ENCODE results near the gene MROH8.
A peak's percentile ranks its signal among the peaks of the same experiment; 100 is the strongest.

MROH8 gene

GRCh38 chr20:37102571-37102970 is 76.8 kb downstream of the MROH8 start:
- Histone ChIP-seq H3K27ac (no peak overlapping the region), H3K4me1 (ENCODE audit: low read depth, poor library complexity, severe bottlenecking) (no peaks in the 10 kb centered on the region), H4K20me1 (ENCODE audit: insufficient read depth) (no peaks in the 10 kb centered on the region), H3K4me2 (no peak overlapping the region), H3K27me3 (ENCODE audit: insufficient read depth, low read depth) (no peaks in the 10 kb centered on the region), H3K36me3 (ENCODE audit: insufficient read depth) (no peaks in the 10 kb centered on the region), H3K9ac (no peak overlapping the region), H3K79me2 (ENCODE audit: insufficient read depth, low read depth) (no peaks in the 10 kb centered on the region), H3K4me3 (IDR thresholded peaks at IDR 0.05; ENCODE audit: insufficient read depth, low read depth, low read length) (no peak overlapping the region), H2AFZ (ENCODE audit: low read depth) (no peak overlapping the region)
- TF ChIP-seq, protein P1, sequence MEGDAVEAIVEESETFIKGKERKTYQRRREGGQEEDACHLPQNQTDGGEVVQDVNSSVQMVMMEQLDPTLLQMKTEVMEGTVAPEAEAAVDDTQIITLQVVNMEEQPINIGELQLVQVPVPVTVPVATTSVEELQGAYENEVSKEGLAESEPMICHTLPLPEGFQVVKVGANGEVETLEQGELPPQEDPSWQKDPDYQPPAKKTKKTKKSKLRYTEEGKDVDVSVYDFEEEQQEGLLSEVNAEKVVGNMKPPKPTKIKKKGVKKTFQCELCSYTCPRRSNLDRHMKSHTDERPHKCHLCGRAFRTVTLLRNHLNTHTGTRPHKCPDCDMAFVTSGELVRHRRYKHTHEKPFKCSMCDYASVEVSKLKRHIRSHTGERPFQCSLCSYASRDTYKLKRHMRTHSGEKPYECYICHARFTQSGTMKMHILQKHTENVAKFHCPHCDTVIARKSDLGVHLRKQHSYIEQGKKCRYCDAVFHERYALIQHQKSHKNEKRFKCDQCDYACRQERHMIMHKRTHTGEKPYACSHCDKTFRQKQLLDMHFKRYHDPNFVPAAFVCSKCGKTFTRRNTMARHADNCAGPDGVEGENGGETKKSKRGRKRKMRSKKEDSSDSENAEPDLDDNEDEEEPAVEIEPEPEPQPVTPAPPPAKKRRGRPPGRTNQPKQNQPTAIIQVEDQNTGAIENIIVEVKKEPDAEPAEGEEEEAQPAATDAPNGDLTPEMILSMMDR (conservative IDR thresholded peaks at IDR 0.05; ENCODE audit: low read depth, low read length): no peak

DNA sequence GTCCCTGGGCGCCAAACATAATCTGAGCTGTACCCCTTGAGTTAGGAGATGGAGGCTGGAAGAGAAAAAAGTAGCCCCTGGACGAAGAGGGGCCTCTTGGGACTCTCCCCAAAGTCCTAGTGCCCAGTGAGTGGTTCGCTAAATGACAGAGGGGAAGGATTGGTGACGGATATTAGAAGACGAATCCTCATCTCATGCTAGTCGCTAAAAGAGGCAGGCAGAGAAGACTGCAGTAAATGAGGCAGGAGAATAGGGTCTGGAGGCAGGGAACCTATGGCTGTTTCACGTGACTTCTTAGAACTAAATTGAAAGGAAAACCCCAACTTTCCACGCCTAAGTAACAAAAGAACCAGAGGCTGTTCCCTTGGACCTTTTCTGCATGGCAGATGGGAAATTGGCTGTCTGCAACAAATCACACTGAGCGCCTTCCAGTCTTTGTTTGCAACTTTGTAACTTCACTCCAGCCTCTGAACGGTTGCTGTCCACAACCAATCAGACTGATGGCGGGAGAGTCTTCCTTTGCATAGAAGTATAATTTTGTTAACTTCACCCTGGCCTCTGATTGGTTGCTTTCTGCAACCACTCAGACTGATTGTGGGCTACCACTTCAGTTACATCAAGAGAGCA is 82.8 kb downstream of the MROH8 start:
- peak overlapping the region; percentile 94 for H3K4me2 ChIP-seq
- no peaks in the 10 kb centered on the region for H3K36me3 ChIP-seq (ENCODE audit: insufficient read depth)
- H3K4me1 ChIP-seq (ENCODE audit: low read depth, poor library complexity, severe bottlenecking): peaks cover 19% of the 10 kb centered on the region
- TF ChIP-seq, protein P1 (conservative IDR thresholded peaks at IDR 0.05; ENCODE audit: low read depth, low read length): peak; percentile 20
- H2AFZ ChIP-seq (ENCODE audit: low read depth): peak overlapping the region; percentile 98
- H3K27me3 ChIP-seq (ENCODE audit: insufficient read depth, low read depth): no peaks in the 10 kb centered on the region
- peak overlapping the region; percentile 92 for H3K27ac ChIP-seq
- H4K20me1 ChIP-seq (ENCODE audit: insufficient read depth): no peaks in the 10 kb centered on the region
- peaks cover 41% of the 10 kb centered on the region for H3K79me2 ChIP-seq (ENCODE audit: insufficient read depth, low read depth)
- peak overlapping the region; percentile 99 for H3K9ac ChIP-seq
- H3K4me3 ChIP-seq (IDR thresholded peaks at IDR 0.05; ENCODE audit: insufficient read depth, low read depth, low read length): no peak overlapping the region

DNA sequence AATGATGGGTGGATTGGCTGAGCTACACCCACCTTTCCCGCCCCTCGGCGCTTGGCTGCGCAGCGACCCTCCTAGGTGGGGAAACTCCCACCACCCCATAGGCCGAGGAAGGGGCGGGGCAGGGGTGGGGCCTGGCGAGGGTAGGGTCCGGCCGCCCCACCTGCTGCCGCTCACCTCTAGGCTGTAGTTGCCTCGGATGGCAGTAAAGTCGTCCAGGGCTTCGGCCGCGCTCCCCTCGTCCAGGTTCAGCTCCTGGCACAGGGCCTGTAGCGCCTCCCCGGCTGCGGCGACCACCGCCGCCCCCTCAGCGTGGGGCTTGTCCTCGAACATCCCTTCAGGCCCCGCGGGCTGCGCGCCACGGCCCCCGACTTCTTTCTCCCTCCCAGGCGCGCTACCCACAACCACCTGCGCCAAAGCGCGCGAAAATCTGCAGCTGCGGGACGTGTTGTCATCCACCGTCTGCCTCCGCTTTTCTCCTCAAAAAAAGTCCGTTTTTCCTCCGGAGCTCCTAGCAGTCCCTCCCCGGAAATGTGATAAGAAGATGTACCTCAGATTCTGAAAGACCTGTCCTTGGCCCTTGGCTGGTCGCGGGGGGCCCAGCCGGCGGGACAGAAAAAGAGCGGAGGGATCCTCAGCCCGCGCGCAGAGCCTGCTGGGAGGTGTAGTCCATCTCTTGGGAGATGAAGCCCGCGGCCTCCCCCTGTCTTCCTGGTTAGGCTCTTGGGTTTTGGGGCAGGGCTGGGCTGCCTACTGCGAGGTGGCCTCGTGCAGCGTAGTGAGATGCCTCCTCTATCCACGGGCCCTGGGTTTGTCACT is 83.5 kb downstream of the MROH8 start, which contains the start of gene RBL1:
TSS of gene RBL1 (minus strand) at position 399 of the 816 bp plus-strand sequence. CDS start at position 330, 69 bp downstream.
- Histone ChIP-seq H3K27me3 (ENCODE audit: insufficient read depth, low read depth) (no peaks in the 10 kb centered on the region), H3K4me2 (peak within 1 kb of the TSS; percentile 94), H3K79me2 (ENCODE audit: insufficient read depth, low read depth) (peaks cover 48% of the 10 kb centered on the region), H4K20me1 (ENCODE audit: insufficient read depth) (no peaks in the 10 kb centered on the region), H3K4me3 (IDR thresholded peaks at IDR 0.05; ENCODE audit: insufficient read depth, low read depth, low read length) (no peak within 1 kb of the TSS), H3K27ac (peak within 1 kb of the TSS; percentile 92), H3K36me3 (ENCODE audit: insufficient read depth) (no peaks in the 10 kb centered on the region), H3K9ac (peak within 1 kb of the TSS; percentile 99), H3K4me1 (ENCODE audit: low read depth, poor library complexity, severe bottlenecking) (peaks cover 19% of the 10 kb centered on the region), H2AFZ (ENCODE audit: low read depth) (peak within 1 kb of the TSS; percentile 98)
- TF ChIP-seq, protein P1 (conservative IDR thresholded peaks at IDR 0.05; ENCODE audit: low read depth, low read length): peak; percentile 40

GRCh38 chr20:37095108-37095598 is 84.2 kb downstream of the MROH8 start:
- Histone ChIP-seq H3K27ac (peak overlapping the region; percentile 92), H2AFZ (ENCODE audit: low read depth) (peak overlapping the region; percentile 98), H3K79me2 (ENCODE audit: insufficient read depth, low read depth) (peaks cover 54% of the 10 kb centered on the region)

More at GRCh38 chr20:37095108-37095598, 84.2 kb downstream of the MROH8 start:
- Histone ChIP-seq H3K36me3 (ENCODE audit: insufficient read depth) (no peaks in the 10 kb centered on the region), H3K4me1 (ENCODE audit: low read depth, poor library complexity, severe bottlenecking) (peaks cover 19% of the 10 kb centered on the region), H3K27me3 (ENCODE audit: insufficient read depth, low read depth) (no peaks in the 10 kb centered on the region), H3K4me2 (peak overlapping the region; percentile 94), H4K20me1 (ENCODE audit: insufficient read depth) (no peaks in the 10 kb centered on the region), H3K9ac (peak overlapping the region; percentile 99), H3K4me3 (IDR thresholded peaks at IDR 0.05; ENCODE audit: insufficient read depth, low read depth, low read length) (no peak overlapping the region)
- TF ChIP-seq, protein P1 (conservative IDR thresholded peaks at IDR 0.05; ENCODE audit: low read depth, low read length): no peak

All from KMS-11 (cell line).